ENCODE data around the gene BRDT. TPM values are rescaled to one million over a fixed set of nuclear protein-coding genes. Genes with fewer than 3 reads are reported as not detected.

BRDT gene
- total RNA-seq, 1 donor from 2014 or later: not detected

DNA sequence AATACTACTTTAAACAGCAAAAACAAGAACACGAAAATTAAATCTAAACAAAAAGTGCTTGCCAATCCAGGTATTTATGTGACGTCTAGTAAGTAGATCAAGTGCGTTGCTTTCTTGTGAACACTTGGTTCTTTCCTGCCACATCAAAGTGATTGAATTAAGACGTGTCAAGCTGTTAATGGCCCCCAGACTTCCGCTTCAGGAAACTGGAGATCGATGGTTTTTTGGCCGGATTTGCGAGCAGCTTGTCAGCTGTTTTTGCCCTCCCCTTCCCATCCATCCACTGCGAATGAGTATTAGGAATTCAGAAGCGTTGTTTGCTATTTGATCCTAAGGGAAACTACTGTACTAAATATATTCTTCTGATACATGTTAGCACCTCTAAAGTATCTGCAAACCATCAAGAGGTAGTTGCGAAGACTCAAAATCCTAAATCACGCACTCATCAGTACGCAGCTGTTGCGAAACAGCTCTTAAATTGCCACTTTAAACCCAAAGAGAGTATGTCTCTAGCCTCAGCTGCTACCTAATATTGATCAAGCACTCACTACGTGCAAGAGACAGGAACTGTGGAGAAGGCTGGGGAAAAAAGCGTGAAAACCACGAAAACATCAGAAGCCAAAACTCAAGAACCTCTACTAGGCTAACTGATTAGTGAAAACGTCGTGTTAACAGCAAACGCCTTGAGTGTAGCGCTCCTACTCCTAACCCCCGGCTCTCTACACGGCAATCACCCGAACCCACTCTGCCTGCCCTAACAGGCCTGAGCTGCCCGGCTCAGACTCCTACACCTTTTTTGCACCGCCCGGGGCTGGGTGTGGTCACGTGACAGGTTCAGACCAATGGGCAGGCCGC, 473 bp upstream of the BRDT start:
- peak; percentile 66 for DNase-seq
- H3K9me3 ChIP-seq: no peaks in the 10 kb centered on the region
- intact Hi-C loops (cut with DNase I): no loop called here
- no peak for TF ChIP-seq CTCF (IDR thresholded peaks at IDR 0.05)
- no peak overlapping the region for H3K4me3 ChIP-seq
- ATAC-seq: peak; percentile 35
- H3K27ac ChIP-seq: no peak overlapping the region
- no peaks in the 10 kb centered on the region for H3K36me3 ChIP-seq
- H3K27me3 ChIP-seq: no peaks in the 10 kb centered on the region
- H3K4me1 ChIP-seq: no peaks in the 10 kb centered on the region

GRCh38 chr1:91952187-91952586, 3.0 kb downstream of the BRDT start:
- Histone ChIP-seq H3K36me3 (no peaks in the 10 kb centered on the region), H3K27me3 (no peaks in the 10 kb centered on the region), H3K9me3 (no peaks in the 10 kb centered on the region), H3K27ac (no peak overlapping the region), H3K4me3 (no peak overlapping the region), H3K4me1 (no peaks in the 10 kb centered on the region)
- intact Hi-C loops (cut with DNase I): no loop called here
- no peak for ATAC-seq
- no peak for DNase-seq
- no peak for TF ChIP-seq CTCF (IDR thresholded peaks at IDR 0.05)

GRCh38 chr1:91958926-91959325, 9.7 kb downstream of the BRDT start:
- no peak for TF ChIP-seq CTCF (IDR thresholded peaks at IDR 0.05)
- no peak overlapping the region for H3K27ac ChIP-seq
- H3K27me3 ChIP-seq: no peaks in the 10 kb centered on the region
- H3K36me3 ChIP-seq: no peaks in the 10 kb centered on the region
- H3K4me3 ChIP-seq: no peak overlapping the region
- intact Hi-C loops (cut with DNase I): no loop called here
- no peak for ATAC-seq
- no peaks in the 10 kb centered on the region for H3K4me1 ChIP-seq
- DNase-seq: no peak
- no peaks in the 10 kb centered on the region for H3K9me3 ChIP-seq

- intact Hi-C loops (cut with DNase I): no loop called here
- no peak for TF ChIP-seq CTCF (IDR thresholded peaks at IDR 0.05)
These were observed 19.1 kb downstream of the BRDT start for GRCh38 chr1:91968334-91968733.

DNA sequence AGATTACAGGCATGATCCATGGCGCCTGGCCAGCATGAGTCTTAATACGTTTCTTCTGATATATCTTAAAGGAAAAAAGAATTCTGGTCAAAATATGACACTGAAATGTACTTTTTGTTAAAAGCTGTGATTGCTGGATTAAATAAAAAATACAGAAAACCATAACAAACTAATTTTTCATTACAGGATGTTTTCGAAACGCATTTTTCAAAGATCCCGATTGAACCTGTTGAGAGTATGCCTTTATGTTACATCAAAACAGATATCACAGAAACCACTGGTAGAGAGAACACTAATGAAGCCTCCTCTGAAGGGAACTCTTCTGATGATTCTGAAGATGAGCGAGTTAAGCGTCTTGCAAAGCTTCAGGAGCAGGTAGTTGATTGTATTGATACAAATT, 30.2 kb downstream of the BRDT start:
- TF ChIP-seq CTCF (IDR thresholded peaks at IDR 0.05): no peak
- Histone ChIP-seq H3K36me3 (no peaks in the 10 kb centered on the region), H3K4me1 (no peaks in the 10 kb centered on the region)

More at GRCh38 chr1:91968334-91968733, 19.1 kb downstream of the BRDT start:
- Histone ChIP-seq H3K27me3 (no peaks in the 10 kb centered on the region), H3K4me1 (no peaks in the 10 kb centered on the region), H3K4me3 (no peak overlapping the region), H3K27ac (no peak overlapping the region), H3K36me3 (no peaks in the 10 kb centered on the region), H3K9me3 (no peaks in the 10 kb centered on the region)
- DNase-seq: no peak
- ATAC-seq: no peak

More for the DNA sequence above, 30.2 kb downstream of the BRDT start:
- H3K27ac ChIP-seq: no peak overlapping the region
- no peak for DNase-seq
- H3K27me3 ChIP-seq: no peaks in the 10 kb centered on the region
- no peak overlapping the region for H3K4me3 ChIP-seq
- ATAC-seq: no peak
- intact Hi-C loops (cut with DNase I): no loop called here
- H3K9me3 ChIP-seq: no peaks in the 10 kb centered on the region

All from upper lobe of right lung (tissue), 1 donor.